AG04449 (cell line): ENCODE results near the gene CDC73.

Source experiments
- CTCF ChIA-PET: fragments of 350-600 bp; formaldehyde crosslinking; extraction: SDS; loops from one replicate; lab custom pipeline; 2021; ENCODE audit warnings: antibody characterized with exemption; lab: Yijun Ruan, JAX
- POLR2A ChIA-PET: fragments of 400-600, 350-600 bp; formaldehyde crosslinking; extraction: SDS; loops from one replicate; lab custom pipeline; 2020; ENCODE audit warnings: antibody characterized with exemption, inconsistent platforms; lab: Yijun Ruan, JAX
- DNase-seq: peaks from one replicate; pipeline ENCODE4 v3.0.0-alpha.2; 2010; ENCODE audit warnings: low read depth, low spot score
- H3K4me3 ChIP-seq: 2 replicates; pipeline ENCODE4 v1.5.1; 2011; ENCODE audit warnings: low read depth, mild to moderate bottlenecking, control low read depth, low read length
- CTCF ChIP-seq: IDR thresholded peaks from one replicate; pipeline ENCODE4 v1.5.1; 2011; ENCODE audit warnings: mild to moderate bottlenecking, moderate library complexity, low read length, control low read depth, inconsistent platforms; ENCODE audit not compliant: insufficient read depth; ENCODE audit errors: missing control alignments

Gene CDC73

GRCh38 chr1:193104502-193104906 lies 17.3 kb upstream of the CDC73 start:
- ChIA-PET CTCF (interaction anchor here (0.8 to 11.6 kb wide), 7 partner anchors 9 to 299 kb away, joined by 3 to 78 read pairs (median 4); partner anchors contain the start of gene CDC73), POLR2A (interaction anchor here (1.8 to 2.2 kb wide), 3 partner anchors 11 to 45 kb away, joined by 10 to 24 read pairs (median 14); partner anchors contain the start of genes CDC73, RO60 and UCHL5)
- DNase-seq = no peak
- TF ChIP-seq CTCF = no peak
- H3K4me3 ChIP-seq = peak overlapping the region; percentile 75

- ChIA-PET CTCF (interaction anchor here (0.8 to 11.6 kb wide), 7 partner anchors 9 to 299 kb away, joined by 3 to 78 read pairs (median 5); partner anchors contain the start of gene CDC73), POLR2A (interaction anchor here (0.6 to 2.2 kb wide), 6 partner anchors 8 to 67 kb away, joined by 3 to 24 read pairs (median 6); partner anchors contain the start of genes CDC73, RO60 and UCHL5)
- H3K4me3 ChIP-seq = peak within 1 kb of the TSS; percentile 75
- peak; percentile 0 for TF ChIP-seq CTCF
- no peak for DNase-seq
Observed at GRCh38 chr1:193104907-193105820, 16.7 kb upstream of the CDC73 start, which contains the start of gene GLRX2. TSS of gene GLRX2 (minus strand) at chr1:193105414. CDS start at chr1:193105382, 32 bp downstream.

- peak overlapping the region; percentile 75 for H3K4me3 ChIP-seq
- TF ChIP-seq CTCF = no peak
- POLR2A ChIA-PET = interaction anchor here (0.6 to 2.2 kb wide), 5 partner anchors 10 to 68 kb away, joined by 3 to 24 read pairs (median 10); partner anchors contain the start of genes CDC73, RO60 and UCHL5
- CTCF ChIA-PET = interaction anchor here (0.8 to 11.6 kb wide), 6 partner anchors 10 to 300 kb away, joined by 3 to 78 read pairs (median 5); partner anchors contain the start of gene CDC73
- no peak for DNase-seq
Observed at GRCh38 chr1:193105821-193106177, 16.0 kb upstream of the CDC73 start.

- no peak for DNase-seq
- H3K4me3 ChIP-seq = no peak overlapping the region
- CTCF ChIA-PET = interaction anchor here (1.0 to 11.6 kb wide), 2 partner anchors 13 to 631 kb away, joined by 3 to 78 read pairs; partner anchors contain the start of gene CDC73
- POLR2A ChIA-PET = no interaction called here
- no peak for TF ChIP-seq CTCF
Observed at GRCh38 chr1:193108471-193108870, 13.4 kb upstream of the CDC73 start.

- CTCF ChIA-PET = interaction anchor here (11.6 kb wide), 1 partner anchor 12 kb away, joined by 78 read pairs; the partner anchor contains the start of gene CDC73
- TF ChIP-seq CTCF = no peak
- no peak for DNase-seq
- POLR2A ChIA-PET = no interaction called here
- H3K4me3 ChIP-seq = no peak overlapping the region
Observed at GRCh38 chr1:193109619-193110018, 12.2 kb upstream of the CDC73 start.
